Ishikawa (cell line): ENCODE measurements around the gene FAF2.

Source experiments
- MAX ChIP-seq: IDR thresholded peaks from 2 replicates; pipeline ENCODE4 v1.6.1; 2012
- TCF12 ChIP-seq: IDR thresholded peaks from 2 replicates; pipeline ENCODE4 v1.6.1; 2012; ENCODE audit warnings: low read depth
- YY1 ChIP-seq: IDR thresholded peaks from 2 replicates; pipeline ENCODE4 v1.6.1; 2012; ENCODE audit warnings: low read depth

GRCh38 chr5:176440927-176441706, 7.1 kb upstream of the FAF2 start:
- TF ChIP-seq MAX (no peak), TCF12 (no peak), YY1 (no peak)
